Panc1 (cell line): ENCODE results near the gene ENHO. TPM values are rescaled to one million over a fixed set of nuclear protein-coding genes. Genes with fewer than 3 reads are reported as not detected.

Experiments used
- ATAC-seq: fragments of 200-7000 bp; cut with Tn5 transposase; 2 replicates; pipeline ENCODE4 v1.9.1; 2020; ENCODE audit warnings: mild to moderate bottlenecking, moderate library complexity
- BruUV-seq: library from RNA; stranded (reverse); fragments of 400-500 nt; replicated peaks from 2 replicates; lab custom pipeline; 2021; lab: Mats Ljungman, UMichigan
- CTCF ChIA-PET: fragments of 300-600 bp; sonication (Branson Sonifier 250); formaldehyde crosslinking; loops from one replicate; lab custom pipeline; 2022; ENCODE audit warnings: antibody characterized with exemption; lab: Charles Lee
- POLR2A ChIA-PET: fragments of 300-600 bp; sonication (Branson Sonifier 250); formaldehyde crosslinking; loops from one replicate; lab custom pipeline; 2022; ENCODE audit warnings: antibody characterized with exemption; lab: Charles Lee
- DNase-seq: peaks from one replicate; pipeline ENCODE4 v3.0.0-alpha.2; 2010; ENCODE audit warnings: low read depth, low spot score
- H3K27ac ChIP-seq: 2 replicates; pipeline ENCODE4 v1.5.1; 2011; ENCODE audit warnings: mild to moderate bottlenecking, low read length, inconsistent platforms
- H3K27me3 ChIP-seq: fragments of 200-500 bp; sonication (Bioruptor generic); 2 replicates; pipeline ENCODE4 v1.6.0; 2014; ENCODE audit warnings: low read length, inconsistent platforms; ENCODE audit not compliant: control insufficient read depth, insufficient read depth
- H3K36me3 ChIP-seq: fragments of 200-500 bp; sonication (Bioruptor generic); 2 replicates; pipeline ENCODE4 v1.5.1; 2014; ENCODE audit warnings: inconsistent platforms, mild to moderate bottlenecking, low read length, moderate library complexity; ENCODE audit not compliant: control insufficient read depth, insufficient read depth
- H3K4me1 ChIP-seq: 2 replicates; pipeline ENCODE4 v1.5.1; 2011; ENCODE audit warnings: inconsistent platforms, mild to moderate bottlenecking, low read length, moderate library complexity; ENCODE audit not compliant: control insufficient read depth, insufficient read depth
- H3K4me3 ChIP-seq, 2 experiments: 2 replicates each; pipeline ENCODE4 v1.5.1; 2011 to 2012; ENCODE audit warnings: low read depth in 2 of 2, low read length in 2 of 2, mild to moderate bottlenecking in 2 of 2, inconsistent platforms in 1 of 2, moderate library complexity in 1 of 2
- H3K9me3 ChIP-seq: fragments of 200-500 bp; sonication (Bioruptor generic); 2 replicates; pipeline ENCODE4 v1.5.1; 2014; ENCODE audit warnings: low read depth, mild to moderate bottlenecking, inconsistent platforms, low read length, moderate library complexity; ENCODE audit not compliant: control insufficient read depth, insufficient read depth
- POLR2AphosphoS5 ChIP-seq: IDR thresholded peaks from 2 replicates; pipeline ENCODE4 v1.6.1; 2012; ENCODE audit warnings: mild to moderate bottlenecking, low read depth, low read length, moderate library complexity
- SIN3A ChIP-seq: IDR thresholded peaks from 2 replicates; pipeline ENCODE4 v1.6.1; 2012; ENCODE audit warnings: low read depth, mild to moderate bottlenecking, low read length, moderate library complexity, borderline replicate concordance; ENCODE audit not compliant: insufficient read depth
- TCF7L2 ChIP-seq: IDR thresholded peaks from 2 replicates; pipeline ENCODE4 v1.6.1; 2011; ENCODE audit warnings: mild to moderate bottlenecking, low read depth, low read length, inconsistent platforms
- in situ Hi-C: cut with HindIII; loops from 2 replicates; pipeline ENCODE4 v1.10.0; 2016; ENCODE audit warnings: low sequenced_read_pairs, low pct_unique_long_range_greater_than_20kb
- intact Hi-C: fragments of 100-400 bp; cut with micrococcal nuclease; formaldehyde crosslinking; loops from one replicate; pipeline ENCODE4 v1.10.0; 2022; ENCODE audit not compliant: unreplicated experiment
- total RNA-seq: library from RNA; stranded (reverse); gene quantifications from one replicate; pipeline ENCODE4 v1.2.1, GENCODE V29; 2021; ENCODE audit not compliant: unreplicated experiment
- TF ChIP-seq, protein P1 (sequence below), 2 experiments: IDR thresholded peaks; 2 replicates each; pipeline ENCODE4 v1.6.1; 2011 to 2012; ENCODE audit warnings: low read depth in 2 of 2, control low read depth in 1 of 2, low read length in 1 of 2, mild to moderate bottlenecking in 1 of 2, moderate library complexity in 1 of 2; ENCODE audit not compliant: insufficient read depth in 1 of 2
- TF ChIP-seq, protein P2 (sequence below): fragments of 450-650 bp; IDR thresholded peaks from 2 replicates; pipeline ENCODE4 v1.5.1; 2017; ENCODE audit warnings: mild to moderate bottlenecking

Gene ENHO
- total RNA-seq, 1 experiment from 2014 or later, result 7.2 TPM

DNA sequence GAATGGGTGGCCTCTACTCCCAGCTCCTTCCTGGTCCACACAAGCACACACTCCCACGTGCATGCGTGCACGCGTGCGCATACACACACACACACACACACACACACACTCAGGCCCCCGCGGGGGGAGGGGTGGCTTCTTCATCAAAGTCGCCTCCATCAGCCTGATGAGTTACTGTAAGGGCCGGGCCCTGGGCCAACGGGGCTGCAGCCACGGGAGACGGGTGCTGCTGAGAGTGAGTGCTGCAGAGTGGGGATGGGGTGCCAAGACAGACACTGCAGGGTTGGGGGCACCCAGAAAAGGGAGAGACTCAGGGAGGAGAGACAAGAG, 48.7 kb upstream of the ENHO start:
- BruUV-seq, result no TSS peak
- intact Hi-C loops (no loop called here), in situ Hi-C loops (no loop called here)
- no peak overlapping the region for H3K4me3 ChIP-seq
- no peaks in the 10 kb centered on the region for H3K36me3 ChIP-seq
- TF ChIP-seq POLR2AphosphoS5, result no peak
- TF ChIP-seq TCF7L2, result no peak
- TF ChIP-seq, protein P1, sequence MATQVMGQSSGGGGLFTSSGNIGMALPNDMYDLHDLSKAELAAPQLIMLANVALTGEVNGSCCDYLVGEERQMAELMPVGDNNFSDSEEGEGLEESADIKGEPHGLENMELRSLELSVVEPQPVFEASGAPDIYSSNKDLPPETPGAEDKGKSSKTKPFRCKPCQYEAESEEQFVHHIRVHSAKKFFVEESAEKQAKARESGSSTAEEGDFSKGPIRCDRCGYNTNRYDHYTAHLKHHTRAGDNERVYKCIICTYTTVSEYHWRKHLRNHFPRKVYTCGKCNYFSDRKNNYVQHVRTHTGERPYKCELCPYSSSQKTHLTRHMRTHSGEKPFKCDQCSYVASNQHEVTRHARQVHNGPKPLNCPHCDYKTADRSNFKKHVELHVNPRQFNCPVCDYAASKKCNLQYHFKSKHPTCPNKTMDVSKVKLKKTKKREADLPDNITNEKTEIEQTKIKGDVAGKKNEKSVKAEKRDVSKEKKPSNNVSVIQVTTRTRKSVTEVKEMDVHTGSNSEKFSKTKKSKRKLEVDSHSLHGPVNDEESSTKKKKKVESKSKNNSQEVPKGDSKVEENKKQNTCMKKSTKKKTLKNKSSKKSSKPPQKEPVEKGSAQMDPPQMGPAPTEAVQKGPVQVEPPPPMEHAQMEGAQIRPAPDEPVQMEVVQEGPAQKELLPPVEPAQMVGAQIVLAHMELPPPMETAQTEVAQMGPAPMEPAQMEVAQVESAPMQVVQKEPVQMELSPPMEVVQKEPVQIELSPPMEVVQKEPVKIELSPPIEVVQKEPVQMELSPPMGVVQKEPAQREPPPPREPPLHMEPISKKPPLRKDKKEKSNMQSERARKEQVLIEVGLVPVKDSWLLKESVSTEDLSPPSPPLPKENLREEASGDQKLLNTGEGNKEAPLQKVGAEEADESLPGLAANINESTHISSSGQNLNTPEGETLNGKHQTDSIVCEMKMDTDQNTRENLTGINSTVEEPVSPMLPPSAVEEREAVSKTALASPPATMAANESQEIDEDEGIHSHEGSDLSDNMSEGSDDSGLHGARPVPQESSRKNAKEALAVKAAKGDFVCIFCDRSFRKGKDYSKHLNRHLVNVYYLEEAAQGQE (IDR thresholded peaks at IDR 0.05; ENCODE audit: insufficient read depth in 1 of 2, low read depth in 2 of 2, low read length in 1 of 2), result no peak
- TF ChIP-seq, protein P2, sequence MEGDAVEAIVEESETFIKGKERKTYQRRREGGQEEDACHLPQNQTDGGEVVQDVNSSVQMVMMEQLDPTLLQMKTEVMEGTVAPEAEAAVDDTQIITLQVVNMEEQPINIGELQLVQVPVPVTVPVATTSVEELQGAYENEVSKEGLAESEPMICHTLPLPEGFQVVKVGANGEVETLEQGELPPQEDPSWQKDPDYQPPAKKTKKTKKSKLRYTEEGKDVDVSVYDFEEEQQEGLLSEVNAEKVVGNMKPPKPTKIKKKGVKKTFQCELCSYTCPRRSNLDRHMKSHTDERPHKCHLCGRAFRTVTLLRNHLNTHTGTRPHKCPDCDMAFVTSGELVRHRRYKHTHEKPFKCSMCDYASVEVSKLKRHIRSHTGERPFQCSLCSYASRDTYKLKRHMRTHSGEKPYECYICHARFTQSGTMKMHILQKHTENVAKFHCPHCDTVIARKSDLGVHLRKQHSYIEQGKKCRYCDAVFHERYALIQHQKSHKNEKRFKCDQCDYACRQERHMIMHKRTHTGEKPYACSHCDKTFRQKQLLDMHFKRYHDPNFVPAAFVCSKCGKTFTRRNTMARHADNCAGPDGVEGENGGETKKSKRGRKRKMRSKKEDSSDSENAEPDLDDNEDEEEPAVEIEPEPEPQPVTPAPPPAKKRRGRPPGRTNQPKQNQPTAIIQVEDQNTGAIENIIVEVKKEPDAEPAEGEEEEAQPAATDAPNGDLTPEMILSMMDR, result no peak
- TF ChIP-seq SIN3A, result no peak
- no peaks in the 10 kb centered on the region for H3K9me3 ChIP-seq
- no peak for DNase-seq
- no peak overlapping the region for H3K27ac ChIP-seq
- ChIA-PET POLR2A (no interaction called here), CTCF (interaction anchor here (0.6 kb wide), 1 partner anchor 509 kb away, joined by 5 read pairs; no protein-coding TSS in a partner anchor)
- no peaks in the 10 kb centered on the region for H3K27me3 ChIP-seq
- ATAC-seq, result no peak
- H3K4me1 ChIP-seq, result no peaks in the 10 kb centered on the region

GRCh38 chr9:34570809-34571480, 48.2 kb upstream of the ENHO start:
- no peaks in the 10 kb centered on the region for H3K4me1 ChIP-seq
- H3K27ac ChIP-seq, result no peak overlapping the region
- no peaks in the 10 kb centered on the region for H3K9me3 ChIP-seq
- no peaks in the 10 kb centered on the region for H3K27me3 ChIP-seq
- in situ Hi-C loops, result no loop called here
- ChIA-PET CTCF (no interaction called here), POLR2A (no interaction called here)
- DNase-seq, result no peak
- no peak overlapping the region for H3K4me3 ChIP-seq
- TF ChIP-seq, protein P2, result no peak
- TF ChIP-seq, protein P1 (IDR thresholded peaks at IDR 0.05; ENCODE audit: insufficient read depth in 1 of 2, low read depth in 2 of 2, low read length in 1 of 2), result no peak
- TF ChIP-seq POLR2AphosphoS5 (no peak), SIN3A (no peak), TCF7L2 (no peak)
- no peak for ATAC-seq
- H3K36me3 ChIP-seq, result no peaks in the 10 kb centered on the region
- intact Hi-C loops, result no loop called here
- BruUV-seq, result no TSS peak
